Tibial nerve (tissue), 4 donors: Measurements from ENCODE around the gene RCSD1. TPM values are rescaled to one million over a fixed set of nuclear protein-coding genes. Genes with fewer than 3 reads are reported as not detected.
A peak's percentile ranks its signal among the peaks of the same experiment; 100 is the strongest.

Experiments used
- DNase-seq, 2 donors: peaks; one replicate each; pipeline ENCODE4 v3.0.0-alpha.2; 2019; ENCODE audit warnings: low spot score in 2 of 2
- H3K27ac ChIP-seq, 4 donors: fragments of 200-600 bp; sonication (generic) in 3 of 4; one replicate each; pipeline ENCODE4 v1.5.1; 2017 to 2019; ENCODE audit warnings: mild to moderate bottlenecking in 1 of 4
- H3K27me3 ChIP-seq, 2 donors: fragments of 200-600 bp; sonication (generic) in 1 of 2; one replicate each; pipeline versions ENCODE4 v1.5.1 to v1.6.0; 2017 to 2019
- H3K36me3 ChIP-seq, 3 donors: fragments of 200-600 bp; sonication (generic); one replicate each; pipeline ENCODE4 v1.5.1; 2018 to 2019
- H3K4me1 ChIP-seq, 4 donors: fragments of 200-600 bp; sonication (generic) in 3 of 4; one replicate each; pipeline ENCODE4 v1.5.1; 2017 to 2019
- H3K4me3 ChIP-seq, 4 donors: fragments of 200-600 bp; sonication (generic) in 3 of 4; one replicate each; pipeline ENCODE4 v1.5.1; 2017 to 2019; ENCODE audit warnings: mild to moderate bottlenecking in 1 of 4, moderate library complexity in 1 of 4
- H3K9me3 ChIP-seq, 4 donors: fragments of 200-600 bp; sonication (generic) in 3 of 4; one replicate each; pipeline ENCODE4 v1.5.1; 2017 to 2019
- EP300 ChIP-seq, 2 donors: sonication (generic); formaldehyde crosslinking; IDR thresholded peaks; one replicate each; pipeline ENCODE4 v1.6.1; 2017; ENCODE audit warnings: antibody characterized with exemption in 2 of 2, mild to moderate bottlenecking in 1 of 2
- POLR2A ChIP-seq, 2 donors: fragments of 450-650 bp; IDR thresholded peaks; one replicate each; pipeline ENCODE4 v1.6.1; 2017; ENCODE audit warnings: antibody characterized with exemption in 2 of 2, mild to moderate bottlenecking in 2 of 2, moderate library complexity in 2 of 2
- WGBS, 2 donors: methylation state at CpG; one replicate each; pipeline ENCODE4 v1.1.5; 2018; 5-methylcytosine and 5-hydroxymethylcytosine counted together
- total RNA-seq, 4 donors: library from RNA; depleted of rRNA; stranded (reverse); fragments of >200 nt; gene quantifications; one replicate each; pipeline ENCODE4 v1.1.0, GENCODE V29; 2016
- TF ChIP-seq, protein P1 (sequence below), 5 experiments: fragments of 200-600 bp in 3 of 5; fragments of 450-650 bp in 2 of 5; sonication (generic) in 3 of 5; IDR thresholded peaks; one replicate each; pipeline ENCODE4 v1.5.1; 2016 to 2019; ENCODE audit warnings: antibody characterized with exemption in 5 of 5, mild to moderate bottlenecking in 3 of 5, moderate library complexity in 2 of 5

The RCSD1 gene
- total RNA-seq, 4 donors from 2014 or later, result 10.0 to 17.7 (median 12.9) TPM

DNA sequence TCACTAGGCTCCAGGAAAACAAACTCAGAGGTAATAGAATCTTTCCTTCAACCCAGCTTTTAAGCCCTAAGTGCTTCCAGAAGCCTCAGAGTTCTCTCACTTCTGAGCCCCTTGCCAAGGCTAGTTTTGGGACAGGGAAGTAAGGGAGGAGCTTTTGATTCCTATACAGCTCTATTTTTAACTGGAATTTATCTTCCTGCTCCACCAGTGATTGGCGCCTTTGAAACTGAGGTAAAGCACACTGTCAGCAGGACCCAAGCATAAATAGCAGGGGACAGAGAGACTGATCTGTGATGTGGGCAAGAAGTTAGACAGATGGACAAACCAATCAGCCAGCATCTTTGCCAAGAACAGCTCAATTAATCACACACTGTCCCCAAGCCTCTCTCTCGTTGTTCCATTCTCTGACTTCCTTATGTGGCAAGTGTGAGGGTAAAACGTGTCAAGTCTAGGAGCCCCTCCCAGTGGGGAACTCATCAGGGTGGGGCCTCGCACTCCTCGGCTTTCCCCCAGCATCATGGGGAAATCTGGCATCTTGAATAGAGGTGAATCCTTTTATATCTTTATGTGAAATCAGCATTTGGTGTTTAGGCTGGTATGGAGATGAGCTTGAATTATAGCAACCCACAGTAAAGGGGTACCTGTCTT, 51.5 kb downstream of the RCSD1 start:
- 45 to 49% methylated on average over 5 of the region's 5 CpGs for WGBS, 2 donors
- Histone ChIP-seq H3K27ac (peak overlapping the region in 2 of 4 donors; percentile 0 to 26), H3K4me3 (no peak overlapping the region), H3K4me1 (peaks cover 0 to 13% (median 3%) of the 10 kb centered on the region in 4 donors), H3K9me3 (no peaks in the 10 kb centered on the region), H3K36me3 (no peaks in the 10 kb centered on the region), H3K27me3 (no peaks in the 10 kb centered on the region)
- no peak for DNase-seq
- TF ChIP-seq EP300 (IDR thresholded peaks at IDR 0.05), result no peak
- TF ChIP-seq, protein P1, sequence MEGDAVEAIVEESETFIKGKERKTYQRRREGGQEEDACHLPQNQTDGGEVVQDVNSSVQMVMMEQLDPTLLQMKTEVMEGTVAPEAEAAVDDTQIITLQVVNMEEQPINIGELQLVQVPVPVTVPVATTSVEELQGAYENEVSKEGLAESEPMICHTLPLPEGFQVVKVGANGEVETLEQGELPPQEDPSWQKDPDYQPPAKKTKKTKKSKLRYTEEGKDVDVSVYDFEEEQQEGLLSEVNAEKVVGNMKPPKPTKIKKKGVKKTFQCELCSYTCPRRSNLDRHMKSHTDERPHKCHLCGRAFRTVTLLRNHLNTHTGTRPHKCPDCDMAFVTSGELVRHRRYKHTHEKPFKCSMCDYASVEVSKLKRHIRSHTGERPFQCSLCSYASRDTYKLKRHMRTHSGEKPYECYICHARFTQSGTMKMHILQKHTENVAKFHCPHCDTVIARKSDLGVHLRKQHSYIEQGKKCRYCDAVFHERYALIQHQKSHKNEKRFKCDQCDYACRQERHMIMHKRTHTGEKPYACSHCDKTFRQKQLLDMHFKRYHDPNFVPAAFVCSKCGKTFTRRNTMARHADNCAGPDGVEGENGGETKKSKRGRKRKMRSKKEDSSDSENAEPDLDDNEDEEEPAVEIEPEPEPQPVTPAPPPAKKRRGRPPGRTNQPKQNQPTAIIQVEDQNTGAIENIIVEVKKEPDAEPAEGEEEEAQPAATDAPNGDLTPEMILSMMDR (IDR thresholded peaks at IDR 0.05), result no peak
- no peak for TF ChIP-seq POLR2A (IDR thresholded peaks at IDR 0.05)

DNA sequence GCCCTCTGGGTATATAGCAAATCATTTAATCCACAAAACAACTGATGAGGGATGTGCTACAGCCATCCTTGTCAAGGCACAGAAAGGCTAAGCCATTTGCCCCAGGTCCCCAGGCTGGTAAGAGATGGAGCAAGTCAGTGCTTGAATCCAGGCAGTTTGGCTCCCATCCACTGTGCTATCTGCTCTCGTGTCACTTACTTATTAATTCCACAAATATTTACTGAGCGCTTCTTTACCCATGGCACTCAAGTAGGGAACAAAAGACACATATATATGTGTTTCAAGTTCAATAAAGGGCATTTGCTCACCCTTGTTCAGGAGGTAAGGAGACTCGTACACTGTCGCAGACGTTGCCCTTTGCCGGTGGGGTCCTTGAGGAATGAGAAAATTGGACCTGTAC, 53.2 kb downstream of the RCSD1 start:
- TF ChIP-seq, protein P1 (IDR thresholded peaks at IDR 0.05), result no peak
- TF ChIP-seq POLR2A (IDR thresholded peaks at IDR 0.05) (no peak), EP300 (IDR thresholded peaks at IDR 0.05) (no peak)
- DNase-seq, result no peak
- Histone ChIP-seq H3K9me3 (no peaks in the 10 kb centered on the region), H3K36me3 (no peaks in the 10 kb centered on the region), H3K27me3 (no peaks in the 10 kb centered on the region), H3K4me3 (no peak overlapping the region), H3K4me1 (peaks cover 0 to 20% (median 3%) of the 10 kb centered on the region in 4 donors), H3K27ac (no peak overlapping the region)
- WGBS, 2 donors, result 78 to 82% methylated on average over 6 of the region's 6 CpGs

DNA sequence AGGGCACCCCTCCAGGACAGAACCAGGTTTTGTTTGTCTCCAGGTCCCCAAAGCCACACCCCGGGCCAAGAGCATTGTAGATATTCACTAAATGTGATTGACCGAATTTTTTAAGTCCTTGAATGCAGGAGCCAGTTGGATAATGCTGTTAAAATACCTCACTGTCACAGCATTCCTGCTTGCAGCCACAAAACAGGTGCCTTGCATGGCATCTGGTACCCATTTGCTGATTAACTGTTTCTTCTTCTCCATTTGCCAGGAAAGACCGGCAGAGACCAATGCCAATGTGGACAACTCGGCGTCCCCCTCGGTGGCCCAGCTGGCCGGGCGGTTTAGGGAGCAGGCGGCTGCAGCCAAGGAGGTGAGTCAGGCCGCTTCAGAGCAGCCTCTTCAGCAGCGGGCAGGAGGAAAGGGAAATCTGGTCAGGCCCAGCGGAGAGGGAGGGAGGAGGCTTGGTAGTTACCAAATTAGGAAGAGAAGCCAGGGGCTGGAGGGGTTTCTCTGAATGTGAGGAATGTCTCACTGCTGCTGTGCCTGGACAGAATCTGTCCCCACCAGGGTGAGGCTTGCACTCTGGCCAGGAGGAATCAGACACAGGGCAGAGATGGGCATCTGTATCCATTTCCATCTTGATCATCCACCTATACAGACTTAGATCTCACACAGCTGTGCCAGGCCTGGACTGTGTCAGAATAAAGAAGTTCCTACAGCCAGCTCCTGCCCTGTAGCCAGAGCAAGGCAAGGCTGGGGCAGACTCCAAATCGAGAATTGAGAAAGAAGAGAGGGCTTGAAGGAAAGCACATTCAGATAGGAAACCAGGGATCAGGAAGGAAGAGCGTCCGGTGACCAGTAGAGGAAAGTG, 53.8 kb downstream of the RCSD1 start:
- 63 to 66% methylated on average over 15 of the region's 15 CpGs for WGBS, 2 donors
- Histone ChIP-seq H3K4me1 (peaks cover 0 to 23% (median 3%) of the 10 kb centered on the region in 4 donors), H3K4me3 (no peak overlapping the region), H3K27me3 (no peaks in the 10 kb centered on the region), H3K36me3 (no peaks in the 10 kb centered on the region), H3K9me3 (no peaks in the 10 kb centered on the region), H3K27ac (no peak overlapping the region)
- TF ChIP-seq POLR2A (IDR thresholded peaks at IDR 0.05) (no peak), EP300 (IDR thresholded peaks at IDR 0.05) (no peak)
- TF ChIP-seq, protein P1 (IDR thresholded peaks at IDR 0.05), result no peak
- no peak for DNase-seq

DNA sequence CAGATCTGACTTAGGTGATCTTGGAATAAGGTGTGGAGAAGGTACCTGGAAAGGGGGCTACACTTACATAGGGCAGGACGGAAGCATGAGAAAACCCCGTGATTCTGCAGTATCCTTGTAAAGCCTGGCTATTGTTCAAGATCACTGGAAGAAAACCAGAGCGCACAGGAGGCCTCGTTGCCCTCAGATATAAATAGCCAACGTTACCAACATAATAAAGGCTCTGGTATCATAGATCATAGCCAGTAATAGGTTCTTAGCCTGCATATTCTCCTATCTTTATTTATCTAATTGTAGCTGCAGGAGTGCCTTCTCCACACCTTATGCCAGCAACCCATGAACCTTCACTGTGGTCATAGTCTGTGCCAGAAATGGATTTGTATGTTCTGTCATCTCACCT, 55.8 kb downstream of the RCSD1 start:
- no peak overlapping the region for H3K27ac ChIP-seq
- no peaks in the 10 kb centered on the region for H3K27me3 ChIP-seq
- H3K9me3 ChIP-seq, result no peaks in the 10 kb centered on the region
- no peak for DNase-seq
- H3K36me3 ChIP-seq, result no peaks in the 10 kb centered on the region
- TF ChIP-seq EP300 (IDR thresholded peaks at IDR 0.05), result no peak
- TF ChIP-seq, protein P1 (IDR thresholded peaks at IDR 0.05), result no peak
- TF ChIP-seq POLR2A (IDR thresholded peaks at IDR 0.05), result no peak
- H3K4me3 ChIP-seq, result no peak overlapping the region
- peaks cover 0 to 23% (median 1%) of the 10 kb centered on the region in 4 donors for H3K4me1 ChIP-seq
- 57 to 62% methylated on average over 5 of the region's 5 CpGs for WGBS, 2 donors
